Measurements from ENCODE around the gene MDGA2. TPM values are rescaled to one million over a fixed set of nuclear protein-coding genes. Genes with fewer than 3 reads are reported as not detected.

MDGA2 gene
- total and polyA plus RNA-seq, 2 of the 4 experiments (the other 2 are of a cell fraction), result 0.02 TPM; not detected in 1

GRCh38 chr14:47678993-47679392 lies 3.6 kb upstream of the MDGA2 start:
- Histone ChIP-seq H3K14ac (replicated peaks; ENCODE audit: low read depth, low read length) (no peak overlapping the region), H3K4me1 (ENCODE audit: control insufficient read depth, insufficient read depth, low read length) (no peaks in the 10 kb centered on the region), H3K27ac (ENCODE audit: insufficient read depth, low read length) (no peak overlapping the region), H2BK20ac (ENCODE audit: low read depth, low read length) (no peak overlapping the region), H3K56ac (ENCODE audit: extremely low read depth, insufficient read depth, low read length) (no peak overlapping the region), H3K9me1 (ENCODE audit: insufficient read depth, low read length) (no peaks in the 10 kb centered on the region), H4K20me1 (ENCODE audit: insufficient read depth, low read length) (no peaks in the 10 kb centered on the region), H2AK5ac (ENCODE audit: low read depth, low read length) (no peak overlapping the region), H3K27me3 (ENCODE audit: control insufficient read depth, insufficient read depth, low read length) (peaks cover 11% of the 10 kb centered on the region; the same call in 1 of the 2 replicates), H3K9me3 (ENCODE audit: control insufficient read depth, insufficient read depth, low read length) (no peaks in the 10 kb centered on the region), H4K8ac (ENCODE audit: low read depth in 2 of 2, low read length in 2 of 2) (no peak overlapping the region), H3K4me2 (ENCODE audit: low read depth, low read length) (no peak overlapping the region), H3K36me3 (ENCODE audit: control insufficient read depth, insufficient read depth, low read length) (no peaks in the 10 kb centered on the region), H2BK15ac (ENCODE audit: low read depth, low read length) (no peak overlapping the region), H2BK120ac (ENCODE audit: low read depth, low read length) (no peak overlapping the region), H3K9ac (ENCODE audit: low read depth, low read length) (no peak overlapping the region), H2BK5ac (ENCODE audit: low read depth, low read length, poor library complexity, severe bottlenecking) (no peak overlapping the region), H4K91ac (ENCODE audit: insufficient read depth, low read depth, low read length) (no peak overlapping the region), H2AFZ (replicated peaks; ENCODE audit: low read length, poor library complexity) (no peak overlapping the region), H4K5ac (ENCODE audit: low read depth, low read length) (no peak overlapping the region), H3K4ac (ENCODE audit: low read depth, low read length) (no peak overlapping the region), H3K4me3 (ENCODE audit: insufficient read depth, low read depth, low read length) (no peak overlapping the region), H2AK9ac (replicated peaks; ENCODE audit: low read depth, low read length, poor library complexity) (no peak overlapping the region), H3K18ac (ENCODE audit: low read depth, low read length) (no peak overlapping the region), H3K79me1 (ENCODE audit: low read depth in 1 of 2, low read length in 2 of 2) (no peaks in the 10 kb centered on the region), H3K23ac (ENCODE audit: low read depth, low read length) (no peak overlapping the region)
- TF ChIP-seq CTCF (conservative IDR thresholded peaks at IDR 0.05; ENCODE audit: low read depth, low read length), result no peak
- no peak for TF ChIP-seq ELK1 (IDR thresholded peaks at IDR 0.05; ENCODE audit: borderline replicate concordance, low read depth, low read length)
- no peak for TF ChIP-seq CEBPB (IDR thresholded peaks at IDR 0.05; ENCODE audit: low read depth, low read length)
- no peak for TF ChIP-seq MAFK (IDR thresholded peaks at IDR 0.05; ENCODE audit: low read depth, low read length)
- TF ChIP-seq MXI1 (IDR thresholded peaks at IDR 0.05; ENCODE audit: borderline replicate concordance, low read depth, low read length), result no peak
- no peak for TF ChIP-seq BHLHE40 (IDR thresholded peaks at IDR 0.05; ENCODE audit: low read depth, low read length)
- TF ChIP-seq MAZ (IDR thresholded peaks at IDR 0.05; ENCODE audit: borderline replicate concordance, low read depth, low read length), result no peak
- TF ChIP-seq RCOR1 (IDR thresholded peaks at IDR 0.05; ENCODE audit: insufficient replicate concordance, low read length), result no peak
- no peak for TF ChIP-seq USF2 (IDR thresholded peaks at IDR 0.05; ENCODE audit: low read depth, low read length)
- TF ChIP-seq POLR2A (IDR thresholded peaks at IDR 0.05; ENCODE audit: low read depth, low read length), result no peak
- TF ChIP-seq FOS (IDR thresholded peaks at IDR 0.05; ENCODE audit: low read depth, low read length), result no peak
- no peak for TF ChIP-seq NFE2L2 (IDR thresholded peaks at IDR 0.05; ENCODE audit: low read depth, low read length)
- no peak for TF ChIP-seq RAD21 (IDR thresholded peaks at IDR 0.05; ENCODE audit: low read length)
- TF ChIP-seq CHD1 (IDR thresholded peaks at IDR 0.05; ENCODE audit: low read depth, low read length), result no peak
- TF ChIP-seq SMC3 (IDR thresholded peaks at IDR 0.05; ENCODE audit: low read depth, low read length), result no peak
- TF ChIP-seq RFX5 (IDR thresholded peaks at IDR 0.05; ENCODE audit: low read depth, low read length), result no peak
- intact Hi-C loops (cut with micrococcal nuclease), result no loop called here
- no CpG with 5 or more reads among the region's 1 CpG for WGBS, 2 experiments (ENCODE audit: extremely low coverage in 2 of 2, insufficient read length in 1 of 2)
- ChIA-PET CTCF (no interaction called here), POLR2A (ENCODE audit: unreplicated experiment) (no interaction called here)
- ATAC-seq (ENCODE audit: low read depth), result no peak
- no TSS peak for BruUV-seq (replicated peaks)
- in situ Hi-C loops (cut with MboI; ENCODE audit: low sequenced_read_pairs), result no loop called here
- DNase-seq, result no peak
- dilution Hi-C loops (cut with HindIII; ENCODE audit: low sequenced_read_pairs, unreplicated experiment), result no loop called here

Measured in IMR-90 (cell line).